GM23338 (cell line): ENCODE data around the gene KRT74. TPM values are rescaled to one million over a fixed set of nuclear protein-coding genes. Genes with fewer than 3 reads are reported as not detected.

Experiments used
- ATAC-seq: fragments of 200-7000 bp; cut with Tn5 transposase; 3 replicates; pipeline ENCODE4 v1.9.1; 2020
- DNase-seq: peaks from one replicate; pipeline ENCODE4 v3.0.0-alpha.2; 2015; ENCODE audit warnings: low spot score
- H2AFZ ChIP-seq: fragments of 200-600 bp; sonication (generic); 2 replicates; pipeline ENCODE4 v1.8.0; 2016; ENCODE audit warnings: antibody characterized with exemption, mild to moderate bottlenecking, moderate library complexity
- H3F3A ChIP-seq: fragments of 200-600 bp; sonication (generic); replicated peaks from 2 replicates; pipeline ENCODE4 v1.8.0; 2017; ENCODE audit warnings: antibody characterized with exemption, mixed run types, low read depth
- H3K27ac ChIP-seq: fragments of 200-600 bp; sonication (generic); 2 replicates; pipeline ENCODE4 v1.6.1; 2016; ENCODE audit warnings: low read depth
- H3K27me3 ChIP-seq: fragments of 200-600 bp; sonication (generic); 2 replicates; pipeline ENCODE4 v1.8.0; 2016; ENCODE audit warnings: mild to moderate bottlenecking, mixed run types, moderate library complexity; ENCODE audit not compliant: insufficient read depth
- H3K36me3 ChIP-seq: fragments of 200-600 bp; sonication (generic); 2 replicates; pipeline ENCODE4 v1.8.0; 2016; ENCODE audit warnings: mild to moderate bottlenecking; ENCODE audit not compliant: insufficient read depth
- H3K4me1 ChIP-seq: fragments of 200-600 bp; sonication (generic); 2 replicates; pipeline ENCODE4 v1.8.0; 2016; ENCODE audit warnings: mild to moderate bottlenecking, moderate library complexity; ENCODE audit not compliant: insufficient read depth
- H3K4me2 ChIP-seq: fragments of 200-600 bp; sonication (generic); 2 replicates; pipeline ENCODE4 v1.7.1; 2017; ENCODE audit warnings: mixed run types
- H3K4me3 ChIP-seq: fragments of 200-600 bp; sonication (generic); 2 replicates; pipeline ENCODE4 v1.6.1; 2016; ENCODE audit warnings: mixed run types
- H3K79me2 ChIP-seq: fragments of 200-600 bp; sonication (generic); replicated peaks from 2 replicates; pipeline ENCODE4 v1.8.0; 2017; ENCODE audit warnings: mild to moderate bottlenecking; ENCODE audit not compliant: insufficient read depth
- H3K9me2 ChIP-seq: fragments of 200-600 bp; sonication (generic); 2 replicates; pipeline ENCODE4 v1.8.0; 2017; ENCODE audit not compliant: insufficient read depth
- H4K20me1 ChIP-seq: fragments of 200-600 bp; sonication (generic); replicated peaks from 2 replicates; pipeline ENCODE4 v1.8.0; 2017; ENCODE audit warnings: mild to moderate bottlenecking; ENCODE audit not compliant: insufficient read depth
- H3K27ac Mint-ChIP-seq: 2 replicates; pipeline ENCODE4 v1.8.0; 2020; ENCODE audit warnings: inconsistent platforms, mild to moderate bottlenecking, moderate library complexity, mixed read lengths
- H3K27me3 Mint-ChIP-seq: 3 replicates; pipeline ENCODE4 v1.8.0; 2022; ENCODE audit warnings: low read depth, mild to moderate bottlenecking, moderate library complexity, mixed read lengths, inconsistent platforms; ENCODE audit not compliant: insufficient read depth, poor library complexity
- H3K36me3 Mint-ChIP-seq: 3 replicates; pipeline ENCODE4 v1.8.0; 2021; ENCODE audit warnings: low read depth, mild to moderate bottlenecking, inconsistent platforms, moderate library complexity, mixed read lengths
- H3K4me1 Mint-ChIP-seq: 3 replicates; pipeline ENCODE4 v1.8.0; 2020; ENCODE audit warnings: mild to moderate bottlenecking, inconsistent platforms, mixed read lengths
- H3K4me3 Mint-ChIP-seq: 3 replicates; pipeline ENCODE4 v1.8.0; 2021; ENCODE audit warnings: moderate library complexity, mild to moderate bottlenecking, inconsistent platforms, mixed read lengths
- H3K9me3 Mint-ChIP-seq: 3 replicates; pipeline ENCODE4 v1.8.0; 2020; ENCODE audit warnings: moderate library complexity, mild to moderate bottlenecking, inconsistent platforms, mixed read lengths
- CREB1 ChIP-seq: fragments of 250-450 bp; sonication (Bioruptor Pico); IDR thresholded peaks from 2 replicates; pipeline ENCODE4 v1.5.0; 2020; ENCODE audit warnings: low read depth, mild to moderate bottlenecking, moderate library complexity
- CTCF ChIP-seq, 2 experiments: fragments of 200-600 bp in 1 of 2; sonication (generic) in 1 of 2; conservative IDR thresholded peaks; 2 replicates each; pipeline versions ENCODE4 v1.5.1 to v1.6.1; 2016 to 2017; ENCODE audit warnings: antibody characterized with exemption in 2 of 2, low read depth in 2 of 2, mild to moderate bottlenecking in 2 of 2, moderate library complexity in 1 of 2
- ETS1 ChIP-seq: IDR thresholded peaks from 2 replicates; pipeline ENCODE4 v1.6.1; 2016; ENCODE audit warnings: antibody characterized with exemption
- EZH2 ChIP-seq: fragments of 200-600 bp; sonication (generic); IDR thresholded peaks from one replicate; pipeline ENCODE4 v1.8.0; 2017; ENCODE audit warnings: antibody characterized with exemption, mild to moderate bottlenecking, low read depth; ENCODE audit not compliant: unreplicated experiment
- EZH2phosphoT487 ChIP-seq: fragments of 200-600 bp; sonication (generic); IDR thresholded peaks from one replicate; pipeline ENCODE4 v1.8.1; 2018; ENCODE audit warnings: antibody characterized with exemption; ENCODE audit not compliant: unreplicated experiment
- JUNB ChIP-seq: IDR thresholded peaks from one replicate; pipeline ENCODE4 v1.6.1; 2016; ENCODE audit warnings: antibody characterized with exemption; ENCODE audit not compliant: unreplicated experiment
- NANOG ChIP-seq: IDR thresholded peaks from 2 replicates; pipeline ENCODE4 v1.6.1; 2016; ENCODE audit warnings: antibody characterized with exemption, borderline replicate concordance
- POLR2AphosphoS5 ChIP-seq: IDR thresholded peaks from 2 replicates; pipeline ENCODE4 v1.6.1; 2016; ENCODE audit warnings: antibody characterized with exemption, low read depth
- REST ChIP-seq: IDR thresholded peaks from one replicate; pipeline ENCODE4 v1.6.1; 2018; ENCODE audit warnings: antibody characterized with exemption; ENCODE audit not compliant: unreplicated experiment
- STAT1 ChIP-seq: IDR thresholded peaks from one replicate; pipeline ENCODE4 v1.6.1; 2016; ENCODE audit warnings: antibody characterized with exemption; ENCODE audit not compliant: unreplicated experiment
- ZNF114 ChIP-seq: fragments of 250-450 bp; sonication (Bioruptor Pico); IDR thresholded peaks from 2 replicates; pipeline ENCODE4 v1.5.0; 2020; ENCODE audit warnings: mild to moderate bottlenecking, moderate library complexity
- ZNF331 ChIP-seq: fragments of 250-450 bp; sonication (Bioruptor Pico); IDR thresholded peaks from 2 replicates; pipeline ENCODE4 v1.5.0; 2020; ENCODE audit warnings: low read depth, mild to moderate bottlenecking, moderate library complexity
- ZNF462 ChIP-seq: fragments of 250-450 bp; sonication (Bioruptor Pico); IDR thresholded peaks from 2 replicates; pipeline ENCODE4 v1.5.0; 2020; ENCODE audit warnings: mild to moderate bottlenecking, moderate library complexity
- polyA plus RNA-seq: library from polyadenylated mRNA; unstranded; fragments of >200 nt; fragmentation: Nextera tagmentation; extraction: Ambion mirVana; gene quantifications from 2 replicates; pipeline ENCODE4 v1.2.1, GENCODE V29; 2016
- total RNA-seq: library from RNA; depleted of rRNA; stranded (reverse); fragments of >200 nt; shearing (Covaris generic); gene quantifications from 2 replicates; pipeline ENCODE4 v1.2.3, GENCODE V29; 2014

Gene KRT74
- total and polyA plus RNA-seq, 2 experiments from 2014 or later, result not detected

- Mint-ChIP-seq H3K36me3 (no peaks in the 10 kb centered on the region), H3K9me3 (no peaks in the 10 kb centered on the region), H3K4me3 (no peak overlapping the region), H3K4me1 (no peaks in the 10 kb centered on the region), H3K27me3 (peaks cover 4% of the 10 kb centered on the region), H3K27ac (no peak overlapping the region)
- Histone ChIP-seq H3K27ac (no peak overlapping the region), H3K27me3 (no peaks in the 10 kb centered on the region), H3F3A (no peaks in the 10 kb centered on the region), H3K36me3 (no peaks in the 10 kb centered on the region), H3K9me2 (no peaks in the 10 kb centered on the region), H3K79me2 (no peaks in the 10 kb centered on the region), H4K20me1 (no peaks in the 10 kb centered on the region), H3K4me3 (no peak overlapping the region), H3K4me2 (no peak overlapping the region), H3K4me1 (no peaks in the 10 kb centered on the region), H2AFZ (no peak overlapping the region)
- DNase-seq (no peak), ATAC-seq (no peak)
- TF ChIP-seq EZH2 (no peak), POLR2AphosphoS5 (no peak), NANOG (no peak), CTCF (conservative IDR thresholded peaks at IDR 0.05; ENCODE audit: low read depth in 2 of 2) (no peak), JUNB (no peak), ETS1 (no peak), STAT1 (no peak), REST (no peak), ZNF462 (CRISPR knock-in tag) (no peak), ZNF114 (no peak), EZH2phosphoT487 (no peak), CREB1 (CRISPR knock-in tag) (no peak), ZNF331 (CRISPR knock-in tag) (no peak)
These were observed 44.2 kb downstream of the KRT74 start for GRCh38 chr12:52529417-52529816.
